GM12864 (cell line): ENCODE data around the gene SLC36A4.

Experiments
- DNase-seq: peaks from one replicate; pipeline ENCODE4 v3.0.0-alpha.2; 2011; ENCODE audit warnings: low read depth
- H3K4me3 ChIP-seq: 2 replicates; pipeline ENCODE4 v1.5.1; 2011; ENCODE audit warnings: mild to moderate bottlenecking, low read depth, low read length, control low read depth
- CTCF ChIP-seq: IDR thresholded peaks from 2 replicates; pipeline ENCODE4 v1.5.1; 2011; ENCODE audit warnings: low read depth, mild to moderate bottlenecking, moderate library complexity, low read length, control low read depth, inconsistent platforms; ENCODE audit errors: missing control alignments

SLC36A4 gene

GRCh38 chr11:93145390-93145915, 52.3 kb downstream of the SLC36A4 start:
- H3K4me3 ChIP-seq: no peak overlapping the region
- TF ChIP-seq CTCF: no peak
- DNase-seq: no peak

GRCh38 chr11:93143800-93144199, 54.0 kb downstream of the SLC36A4 start:
- DNase-seq: no peak
- TF ChIP-seq CTCF: no peak
- H3K4me3 ChIP-seq: no peak overlapping the region

GRCh38 chr11:93143186-93143585, 54.6 kb downstream of the SLC36A4 start:
- no peak for TF ChIP-seq CTCF
- DNase-seq: no peak
- H3K4me3 ChIP-seq: no peak overlapping the region

- no peak for TF ChIP-seq CTCF
- no peak for DNase-seq
- no peak overlapping the region for H3K4me3 ChIP-seq
These were observed 64.2 kb downstream of the SLC36A4 start for GRCh38 chr11:93133488-93134109.

GRCh38 chr11:93132836-93133235, 65.0 kb downstream of the SLC36A4 start:
- H3K4me3 ChIP-seq: no peak overlapping the region
- DNase-seq: no peak
- TF ChIP-seq CTCF: no peak

GRCh38 chr11:93131709-93132108, 66.1 kb downstream of the SLC36A4 start:
- no peak for DNase-seq
- no peak overlapping the region for H3K4me3 ChIP-seq
- no peak for TF ChIP-seq CTCF

GRCh38 chr11:93128574-93128973, 69.2 kb downstream of the SLC36A4 start:
- no peak for TF ChIP-seq CTCF
- no peak for DNase-seq
- H3K4me3 ChIP-seq: no peak overlapping the region
